Spleen (tissue), 7 donors: Measurements from ENCODE around the gene TACC2.

Source experiments
- POLR2A ChIP-seq, 3 donors: fragments of 450-650 bp; IDR thresholded peaks; one replicate each; pipeline ENCODE4 v1.5.1; 2017; ENCODE audit warnings: antibody characterized with exemption in 3 of 3, mild to moderate bottlenecking in 1 of 3
- TF ChIP-seq, protein P1 (sequence below), 11 experiments: fragments of 200-600 bp in 7 of 11; fragments of 450-650 bp in 4 of 11; sonication (generic) in 4 of 11; IDR thresholded peaks in 8 of 11; conservative IDR thresholded peaks in 3 of 11; 1 replicate in 7 of 11; 2 replicates in 4 of 11; pipeline versions ENCODE4 v1.4.0 to v1.8.0; 2016 to 2021; ENCODE audit warnings: antibody characterized with exemption in 11 of 11, inconsistent platforms in 4 of 11, mild to moderate bottlenecking in 1 of 11
- donor health status: DM: no; HTN: no; CAD: no; lungs with moderate emphysema.
- donor health status: DM: no; HTN: no; CAD: no.
- donor health status: DM: no; HTN: no; CAD: no.

DNA sequence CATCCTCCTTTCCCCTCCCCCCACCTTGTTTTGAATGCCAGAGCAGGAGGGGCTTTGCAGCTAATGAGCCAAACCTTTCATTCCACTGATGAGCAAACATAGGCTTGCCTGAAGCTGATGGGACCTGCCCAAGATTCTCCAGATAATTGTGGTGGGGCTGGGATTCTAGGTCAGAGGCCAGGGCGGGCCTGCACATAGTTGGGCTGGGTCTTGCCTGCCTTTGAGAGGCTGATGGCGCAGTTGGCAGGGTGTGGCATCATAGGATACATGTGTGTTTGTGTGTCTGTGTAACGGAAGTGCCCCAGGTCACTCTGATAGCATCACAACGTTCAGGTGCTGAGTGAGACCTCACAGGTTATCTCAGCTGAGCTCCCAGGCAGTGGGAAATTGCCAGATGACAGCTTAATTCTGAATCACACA, 305.0 kb downstream of the TACC2 start:
- TF ChIP-seq, protein P1, sequence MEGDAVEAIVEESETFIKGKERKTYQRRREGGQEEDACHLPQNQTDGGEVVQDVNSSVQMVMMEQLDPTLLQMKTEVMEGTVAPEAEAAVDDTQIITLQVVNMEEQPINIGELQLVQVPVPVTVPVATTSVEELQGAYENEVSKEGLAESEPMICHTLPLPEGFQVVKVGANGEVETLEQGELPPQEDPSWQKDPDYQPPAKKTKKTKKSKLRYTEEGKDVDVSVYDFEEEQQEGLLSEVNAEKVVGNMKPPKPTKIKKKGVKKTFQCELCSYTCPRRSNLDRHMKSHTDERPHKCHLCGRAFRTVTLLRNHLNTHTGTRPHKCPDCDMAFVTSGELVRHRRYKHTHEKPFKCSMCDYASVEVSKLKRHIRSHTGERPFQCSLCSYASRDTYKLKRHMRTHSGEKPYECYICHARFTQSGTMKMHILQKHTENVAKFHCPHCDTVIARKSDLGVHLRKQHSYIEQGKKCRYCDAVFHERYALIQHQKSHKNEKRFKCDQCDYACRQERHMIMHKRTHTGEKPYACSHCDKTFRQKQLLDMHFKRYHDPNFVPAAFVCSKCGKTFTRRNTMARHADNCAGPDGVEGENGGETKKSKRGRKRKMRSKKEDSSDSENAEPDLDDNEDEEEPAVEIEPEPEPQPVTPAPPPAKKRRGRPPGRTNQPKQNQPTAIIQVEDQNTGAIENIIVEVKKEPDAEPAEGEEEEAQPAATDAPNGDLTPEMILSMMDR (IDR thresholded peaks at IDR 0.05 in 8 of 11, conservative IDR thresholded peaks at IDR 0.05 in 3 of 11), result no peak
- TF ChIP-seq POLR2A (IDR thresholded peaks at IDR 0.05), result no peak
